Upper lobe of left lung (tissue), 4 donors: ENCODE data around the gene IFI44L.

ENCODE experiments used
- EP300 ChIP-seq, 4 donors: sonication (generic); formaldehyde crosslinking; IDR thresholded peaks; one replicate each; pipeline ENCODE4 v1.5.1; 2017; ENCODE audit warnings: antibody characterized with exemption in 4 of 4, control low read depth in 2 of 4
- POLR2A ChIP-seq, 4 donors: fragments of 450-650 bp; IDR thresholded peaks; one replicate each; pipeline ENCODE4 v1.5.1; 2016 to 2017; ENCODE audit warnings: antibody characterized with exemption in 4 of 4, mild to moderate bottlenecking in 2 of 4
- TF ChIP-seq, protein P1 (sequence below), 6 experiments: fragments of 450-650 bp in 4 of 6; fragments of 200-600 bp in 2 of 6; sonication (generic) in 2 of 6; IDR thresholded peaks; one replicate each; pipeline ENCODE4 v1.5.1; 2016 to 2019; ENCODE audit warnings: antibody characterized with exemption in 6 of 6

DNA sequence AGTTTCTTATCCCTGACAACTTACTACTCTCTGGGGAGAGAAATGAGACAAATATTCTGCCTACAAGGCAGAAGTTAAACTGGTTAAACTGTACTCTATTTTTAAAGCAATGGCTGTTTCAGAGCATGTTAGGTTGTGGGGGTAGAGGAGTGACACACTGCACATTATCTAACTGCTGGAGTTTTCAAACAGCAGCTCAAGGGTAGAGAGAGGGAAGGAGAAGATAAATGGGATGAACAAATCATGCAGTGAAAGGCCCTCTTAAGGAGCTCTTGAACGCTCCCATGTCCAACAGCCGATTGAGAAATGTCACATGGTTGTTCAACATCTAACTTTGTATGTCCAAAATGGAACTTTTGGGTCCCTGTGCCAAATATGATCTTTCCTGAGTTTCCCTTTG lies 14.0 kb upstream of the IFI44L start:
- no peak for TF ChIP-seq EP300 (IDR thresholded peaks at IDR 0.05)
- TF ChIP-seq, protein P1, sequence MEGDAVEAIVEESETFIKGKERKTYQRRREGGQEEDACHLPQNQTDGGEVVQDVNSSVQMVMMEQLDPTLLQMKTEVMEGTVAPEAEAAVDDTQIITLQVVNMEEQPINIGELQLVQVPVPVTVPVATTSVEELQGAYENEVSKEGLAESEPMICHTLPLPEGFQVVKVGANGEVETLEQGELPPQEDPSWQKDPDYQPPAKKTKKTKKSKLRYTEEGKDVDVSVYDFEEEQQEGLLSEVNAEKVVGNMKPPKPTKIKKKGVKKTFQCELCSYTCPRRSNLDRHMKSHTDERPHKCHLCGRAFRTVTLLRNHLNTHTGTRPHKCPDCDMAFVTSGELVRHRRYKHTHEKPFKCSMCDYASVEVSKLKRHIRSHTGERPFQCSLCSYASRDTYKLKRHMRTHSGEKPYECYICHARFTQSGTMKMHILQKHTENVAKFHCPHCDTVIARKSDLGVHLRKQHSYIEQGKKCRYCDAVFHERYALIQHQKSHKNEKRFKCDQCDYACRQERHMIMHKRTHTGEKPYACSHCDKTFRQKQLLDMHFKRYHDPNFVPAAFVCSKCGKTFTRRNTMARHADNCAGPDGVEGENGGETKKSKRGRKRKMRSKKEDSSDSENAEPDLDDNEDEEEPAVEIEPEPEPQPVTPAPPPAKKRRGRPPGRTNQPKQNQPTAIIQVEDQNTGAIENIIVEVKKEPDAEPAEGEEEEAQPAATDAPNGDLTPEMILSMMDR (IDR thresholded peaks at IDR 0.05), result no peak
- no peak for TF ChIP-seq POLR2A (IDR thresholded peaks at IDR 0.05)
